SH-SY5Y (cell line): ENCODE data around the gene CPSF4L.

ENCODE experiments used
- GATA2 ChIP-seq: IDR thresholded peaks from 2 replicates; pipeline ENCODE4 v1.6.1; 2011; ENCODE audit warnings: mild to moderate bottlenecking, low read depth, low read length
- GATA3 ChIP-seq: IDR thresholded peaks from 2 replicates; pipeline ENCODE4 v1.6.1; 2011; ENCODE audit warnings: low read depth, mild to moderate bottlenecking, low read length, moderate library complexity

- TF ChIP-seq GATA2 (no peak), GATA3 (no peak)
Observed at GRCh38 chr17:73200476-73200875, 61.2 kb downstream of the CPSF4L start.
